Common myeloid progenitor, CD34-positive (primary cell): ENCODE measurements around the gene RPL18.
"Not testable (repeated sequence)": the region's sequence is repeated elsewhere in the genome, so short reads cannot be mapped to it uniquely, and the experiment has no call there.

Source experiments
- CTCF ChIA-PET: fragments of 350-600 bp; sonication (Branson Sonifier 250); formaldehyde crosslinking; loops from one replicate; lab custom pipeline; 2021; ENCODE audit warnings: antibody characterized with exemption; lab: Charles Lee
- POLR2A ChIA-PET: fragments of 350-600 bp; sonication (Branson Sonifier 250); formaldehyde crosslinking; loops from one replicate; lab custom pipeline; 2021; ENCODE audit warnings: antibody characterized with exemption; lab: Charles Lee
- DNase-seq, 3 donors: peaks; one replicate each; pipeline versions ENCODE4 v3.0.0 to v3.0.0-alpha.2; 2013
- H3K27ac ChIP-seq, 2 experiments: 1 replicate in 1 of 2; 2 replicates in 1 of 2; pipeline ENCODE4 v1.7.0; 2013; ENCODE audit warnings: inconsistent platforms in 2 of 2, low read length in 2 of 2, mild to moderate bottlenecking in 2 of 2, low read depth in 1 of 2, moderate library complexity in 1 of 2; ENCODE audit not compliant: severe bottlenecking in 2 of 2, insufficient read depth in 1 of 2, poor library complexity in 1 of 2
- H3K27me3 ChIP-seq, 5 experiments: replicated peaks in 2 of 5; 1 replicate in 3 of 5; 2 replicates in 2 of 5; pipeline versions ENCODE4 v1.6.1 to v1.7.0; 2013; ENCODE audit warnings: low read length in 4 of 5, mild to moderate bottlenecking in 2 of 5, moderate library complexity in 2 of 5, inconsistent platforms in 1 of 5; ENCODE audit not compliant: insufficient read depth in 5 of 5, control insufficient read depth in 4 of 5
- H3K36me3 ChIP-seq, 4 experiments: 1 replicate in 2 of 4; 2 replicates in 2 of 4; pipeline versions ENCODE4 v1.6.1 to v1.7.0; 2013; ENCODE audit warnings: low read length in 3 of 4, control low read depth in 1 of 4, mild to moderate bottlenecking in 1 of 4; ENCODE audit not compliant: control insufficient read depth in 4 of 4, insufficient read depth in 4 of 4
- H3K4me1 ChIP-seq, 4 experiments: 1 replicate in 3 of 4; 2 replicates in 1 of 4; pipeline versions ENCODE4 v1.6.1 to v1.7.1; 2013; ENCODE audit warnings: low read length in 3 of 4, mild to moderate bottlenecking in 3 of 4, control low read depth in 1 of 4, inconsistent platforms in 1 of 4, moderate library complexity in 1 of 4; ENCODE audit not compliant: control insufficient read depth in 4 of 4, insufficient read depth in 4 of 4; ENCODE audit errors: control extremely low read depth in 1 of 4
- H3K4me3 ChIP-seq, 7 experiments: 1 replicate in 4 of 7; 2 replicates in 3 of 7; pipeline versions ENCODE4 v1.5.1 to v1.7.0; 2013; ENCODE audit warnings: mild to moderate bottlenecking in 7 of 7, low read length in 6 of 7, moderate library complexity in 6 of 7, inconsistent platforms in 2 of 7, low read depth in 2 of 7, control low read depth in 1 of 7; ENCODE audit not compliant: insufficient read depth in 4 of 7, control insufficient read depth in 1 of 7; ENCODE audit errors: extremely low read depth in 1 of 7
- H3K9me3 ChIP-seq, 5 experiments: 1 replicate in 4 of 5; 2 replicates in 1 of 5; pipeline versions ENCODE4 v1.6.1 to v1.7.1; 2013; ENCODE audit warnings: low read length in 4 of 5, mild to moderate bottlenecking in 2 of 5, inconsistent platforms in 1 of 5, low read depth in 1 of 5, moderate library complexity in 1 of 5; ENCODE audit not compliant: control insufficient read depth in 4 of 5, insufficient read depth in 2 of 5; ENCODE audit errors: control extremely low read depth in 1 of 5
- WGBS: methylation state at CpG from one replicate; pipeline ENCODE4 v1.1.5; 2013; ENCODE audit not compliant: insufficient coverage; 5-methylcytosine and 5-hydroxymethylcytosine counted together

The RPL18 gene

DNA sequence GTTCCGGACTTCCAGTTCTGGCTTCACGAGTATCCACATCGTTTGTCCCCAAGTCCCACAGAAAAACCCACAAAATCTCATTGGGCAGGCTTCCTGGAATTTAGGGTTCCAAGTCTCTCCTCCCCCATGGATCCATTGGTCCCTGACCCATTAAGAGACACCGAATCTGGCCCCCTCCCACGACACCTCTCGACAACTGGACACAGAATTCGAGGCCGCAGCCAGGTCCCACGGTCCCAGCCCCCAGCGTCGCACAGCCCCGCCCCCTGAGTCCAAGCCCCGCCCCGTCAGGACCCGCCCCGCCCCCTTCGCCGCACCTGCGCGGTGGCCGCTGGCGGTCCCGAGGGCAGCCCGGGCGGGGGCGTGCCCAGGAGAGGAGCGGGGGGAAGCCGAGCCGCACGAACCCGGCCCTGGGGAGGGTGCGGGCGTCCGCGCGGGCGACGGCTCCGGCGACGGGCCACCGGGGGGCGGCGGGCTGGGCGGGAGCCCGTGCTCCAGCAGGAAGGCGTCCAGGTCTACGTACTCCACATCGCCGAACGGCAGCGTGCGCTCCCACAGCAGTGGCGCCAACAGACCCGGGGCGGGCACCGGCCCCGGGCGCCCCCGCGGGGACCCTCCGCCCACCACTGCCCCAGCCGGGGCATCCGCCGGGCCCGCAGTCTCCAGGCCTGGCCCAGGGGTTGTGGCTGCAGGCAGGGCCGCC, 16.4 kb upstream of the RPL18 start:
- Histone ChIP-seq H3K36me3 (peaks cover 0 to 16% (median 6%) of the 10 kb centered on the region in 4 experiments), H3K9me3 (no peaks in the 10 kb centered on the region), H3K4me1 (peaks cover 13 to 63% (median 56%) of the 10 kb centered on the region in 4 experiments), H3K27ac (peak overlapping the region; percentile 64 to 88), H3K27me3 (no peaks in the 10 kb centered on the region), H3K4me3 (peak overlapping the region; percentile 72 to 90 (median 80))
- DNase-seq: peak in 2 of 3 donors; percentile 63 to 67
- POLR2A ChIA-PET: no interaction called here
- CTCF ChIA-PET: no interaction called here
- WGBS: under 1% methylated on average over 51 of the region's 67 CpGs

DNA sequence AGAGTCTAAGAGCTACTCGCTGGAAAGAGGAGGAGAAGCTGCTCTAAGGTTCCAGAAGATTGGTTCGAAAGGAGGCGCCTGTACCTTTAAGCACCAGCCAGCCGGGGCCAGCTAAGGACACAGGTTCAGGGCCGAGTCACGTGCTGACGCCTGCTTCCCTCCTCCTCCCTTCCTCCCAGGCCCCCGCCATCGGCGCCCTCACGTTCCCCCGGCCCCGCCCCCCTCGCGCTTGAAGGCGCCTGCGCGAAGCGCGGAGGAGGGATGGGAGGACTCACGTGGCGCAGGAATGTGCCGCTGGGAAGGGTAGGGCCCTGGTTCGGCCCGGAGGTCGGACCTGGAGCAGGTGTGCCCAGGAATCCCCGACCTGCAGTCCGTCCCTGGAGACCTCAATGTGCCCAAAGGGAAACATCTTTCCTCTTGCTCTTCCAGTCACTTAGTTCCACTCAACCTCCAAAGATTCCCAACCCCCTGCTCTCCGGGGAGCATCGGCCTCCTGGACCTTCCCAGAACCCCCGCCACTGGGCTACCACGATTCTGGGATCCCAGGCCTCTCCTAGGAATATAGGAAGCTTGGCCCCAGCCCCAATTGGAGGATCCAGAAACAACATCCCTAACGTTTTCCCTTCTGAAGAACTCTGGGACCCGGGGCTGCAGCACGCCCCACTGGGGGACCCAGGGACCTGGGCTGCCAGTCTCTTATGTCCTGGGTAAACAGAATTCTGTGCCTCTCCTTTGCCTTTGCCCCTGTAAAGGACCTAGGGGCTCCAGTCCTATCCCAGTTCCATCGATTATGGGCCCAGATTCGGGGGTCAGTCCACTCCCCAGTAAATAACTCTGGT, 15.7 kb upstream of the RPL18 start:
- Histone ChIP-seq H3K27ac (peak overlapping the region; percentile 77 to 88), H3K36me3 (peaks cover 0 to 16% (median 6%) of the 10 kb centered on the region in 4 experiments), H3K9me3 (no peaks in the 10 kb centered on the region), H3K27me3 (no peaks in the 10 kb centered on the region), H3K4me1 (peaks cover 13 to 70% (median 61%) of the 10 kb centered on the region in 4 experiments), H3K4me3 (peak overlapping the region in 6 of 7 experiments; percentile 27 to 83 (median 76))
- ChIA-PET POLR2A (interaction anchor here (1.2 kb wide), 1 partner anchor 17 kb away, joined by 3 read pairs; no protein-coding TSS in a partner anchor), CTCF (interaction anchor here (1.6 to 1.8 kb wide), 2 partner anchors 11 to 26 kb away, joined by 5 to 10 read pairs; partner anchors contain the start of gene CA11)
- DNase-seq: peak; percentile 93 to 97 (median 96)
- WGBS: 5% methylated on average over 25 of the region's 37 CpGs

GRCh38 chr19:48634036-48634342, 15.0 kb upstream of the RPL18 start:
- POLR2A ChIA-PET: interaction anchor here (1.2 kb wide), 1 partner anchor 17 kb away, joined by 3 read pairs; no protein-coding TSS in a partner anchor
- Histone ChIP-seq H3K9me3 (no peaks in the 10 kb centered on the region), H3K4me3 (peak overlapping the region in 6 of 7 experiments; percentile 27 to 83 (median 60)), H3K4me1 (peaks cover 13 to 68% (median 59%) of the 10 kb centered on the region in 4 experiments), H3K27me3 (no peaks in the 10 kb centered on the region), H3K27ac (peak overlapping the region; percentile 77 to 88), H3K36me3 (peaks cover 0 to 16% (median 9%) of the 10 kb centered on the region in 4 experiments)
- DNase-seq: no peak
- CTCF ChIA-PET: interaction anchor here (1.5 to 1.8 kb wide), 3 partner anchors 10 to 25 kb away, joined by 5 to 10 read pairs (median 6); partner anchors contain the start of gene CA11
- WGBS: 83% methylated on average over 7 of the region's 7 CpGs

GRCh38 chr19:48633148-48634035, 14.4 kb upstream of the RPL18 start:
- Histone ChIP-seq H3K4me1 (peaks cover 10 to 62% (median 53%) of the 10 kb centered on the region in 4 experiments), H3K4me3 (peak overlapping the region in 1 of 7 experiments; percentile 79), H3K9me3 (no peaks in the 10 kb centered on the region), H3K36me3 (peaks cover 0 to 19% (median 10%) of the 10 kb centered on the region in 4 experiments), H3K27me3 (no peaks in the 10 kb centered on the region), H3K27ac (peak overlapping the region; percentile 77 to 88)
- DNase-seq: no peak
- WGBS: 94% methylated on average over 17 of the region's 22 CpGs
- POLR2A ChIA-PET: interaction anchor here (1.2 kb wide), 1 partner anchor 16 kb away, joined by 3 read pairs; no protein-coding TSS in a partner anchor
- CTCF ChIA-PET: interaction anchor here (1.0 to 1.8 kb wide), 5 partner anchors 9 to 25 kb away, joined by 4 to 10 read pairs (median 6); partner anchors contain the start of genes CA11, RPL18 and SPHK2

DNA sequence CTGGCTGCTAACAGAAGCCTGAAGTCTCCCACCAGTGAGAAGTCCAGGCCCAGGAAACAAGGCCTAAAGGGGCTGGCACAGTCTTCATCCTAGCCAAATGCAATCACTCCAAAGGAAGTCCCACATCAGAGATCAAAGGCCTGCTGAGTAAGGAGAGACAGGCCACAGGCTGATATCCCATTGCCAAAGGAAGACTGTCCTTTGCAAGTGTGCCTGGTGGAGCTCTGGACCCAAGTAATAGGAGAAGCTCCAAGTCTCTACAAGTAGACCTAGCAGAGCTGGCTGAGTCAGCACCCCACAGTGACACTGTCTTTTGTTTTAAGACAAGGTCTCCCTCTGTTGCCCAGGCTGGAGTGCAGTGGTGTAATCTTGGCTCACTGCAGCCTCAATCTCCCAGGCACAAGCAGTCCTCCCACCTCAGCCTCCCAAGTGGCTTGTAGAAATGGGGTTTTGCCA, 13.7 kb upstream of the RPL18 start:
- Histone ChIP-seq H3K4me1 (peaks cover 9 to 59% (median 51%) of the 10 kb centered on the region in 4 experiments), H3K4me3 (no peak overlapping the region)
- POLR2A ChIA-PET: no interaction called here

DNA sequence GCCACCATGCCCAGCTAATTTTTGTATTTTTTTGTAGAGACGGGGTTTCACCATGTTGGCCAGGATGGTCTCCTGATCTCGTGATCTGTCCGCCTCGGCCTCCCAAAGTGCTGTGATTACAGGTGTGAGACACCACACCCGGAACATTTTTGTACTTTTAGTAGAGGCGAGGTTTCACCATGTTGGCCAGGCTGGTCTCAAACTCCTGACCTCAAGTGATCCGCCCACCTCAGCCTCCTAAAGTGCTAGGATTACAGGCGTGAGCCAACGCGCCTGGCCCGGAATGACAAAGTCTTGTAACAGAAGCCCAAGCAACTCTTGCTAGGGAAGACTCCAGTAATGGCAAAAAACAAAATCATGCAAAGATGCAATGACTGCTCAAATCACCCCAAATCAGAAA, 13.3 kb upstream of the RPL18 start:
- POLR2A ChIA-PET, H3K27ac ChIP-seq, H3K27me3 ChIP-seq, H3K4me3 ChIP-seq, H3K9me3 ChIP-seq, DNase-seq: not testable (repeated sequence)
- CTCF ChIA-PET: interaction anchor here (1.0 to 1.6 kb wide), 4 partner anchors 8 to 269 kb away, joined by 3 to 6 read pairs (median 4); no protein-coding TSS in a partner anchor
- WGBS: 97% methylated on average over 8 of the region's 11 CpGs
- Histone ChIP-seq H3K4me1 (peaks cover 9 to 58% (median 51%) of the 10 kb centered on the region in 4 experiments), H3K36me3 (peaks cover 0 to 25% (median 14%) of the 10 kb centered on the region in 4 experiments)

More for the DNA sequence above, 13.7 kb upstream of the RPL18 start:
- Histone ChIP-seq H3K27ac (peak overlapping the region in 1 of 2 experiments; percentile 88), H3K9me3 (no peaks in the 10 kb centered on the region), H3K27me3 (no peaks in the 10 kb centered on the region), H3K36me3 (peaks cover 0 to 23% (median 14%) of the 10 kb centered on the region in 4 experiments)
- no peak for DNase-seq
- CTCF ChIA-PET: interaction anchor here (1.0 to 1.8 kb wide), 4 partner anchors 8 to 14 kb away, joined by 4 to 10 read pairs (median 6); partner anchors contain the start of genes CA11, RPL18 and SPHK2
